Measurements from ENCODE around the gene FBXO42.
"Not testable (repeated sequence)": the region's sequence is repeated elsewhere in the genome, so short reads cannot be mapped to it uniquely, and the experiment has no call there.

Gene FBXO42

GRCh38 chr1:16260814-16261213, 91.5 kb downstream of the FBXO42 start:
- DNase-seq (ENCODE audit: low spot score), result no peak

GRCh38 chr1:16258591-16259135, 93.6 kb downstream of the FBXO42 start:
- DNase-seq (ENCODE audit: low spot score), result no peak

- no peak for DNase-seq (ENCODE audit: low spot score)
Measured at GRCh38 chr1:16257968-16258367, 94.3 kb downstream of the FBXO42 start.

GRCh38 chr1:16257556-16257955, 94.7 kb downstream of the FBXO42 start:
- not testable (repeated sequence) for DNase-seq (ENCODE audit: low spot score)

GRCh38 chr1:16256478-16256877, 95.8 kb downstream of the FBXO42 start:
- DNase-seq (ENCODE audit: low spot score), result no peak

- DNase-seq (ENCODE audit: low spot score), result no peak
Measured at GRCh38 chr1:16254263-16254928, 97.9 kb downstream of the FBXO42 start.

GRCh38 chr1:16253332-16253922, 98.9 kb downstream of the FBXO42 start:
- DNase-seq (ENCODE audit: low spot score), result no peak

GRCh38 chr1:16252912-16253311, 99.4 kb downstream of the FBXO42 start:
- DNase-seq (ENCODE audit: low spot score), result no peak

- DNase-seq (ENCODE audit: low spot score), result no peak
Measured at GRCh38 chr1:16251381-16251780, 100.9 kb downstream of the FBXO42 start.

- DNase-seq (ENCODE audit: low spot score), result no peak
Measured at GRCh38 chr1:16250524-16251251, 101.6 kb downstream of the FBXO42 start.

- DNase-seq (ENCODE audit: low spot score), result no peak
Measured at GRCh38 chr1:16249596-16250241, 102.6 kb downstream of the FBXO42 start.

GRCh38 chr1:16248603-16249516, 103.4 kb downstream of the FBXO42 start:
- peak; percentile 88 for DNase-seq (ENCODE audit: low spot score)

- no peak for DNase-seq (ENCODE audit: low spot score)
Measured at GRCh38 chr1:16248007-16248436, 104.3 kb downstream of the FBXO42 start.

GRCh38 chr1:16247441-16247840, 104.8 kb downstream of the FBXO42 start:
- DNase-seq (ENCODE audit: low spot score), result no peak

GRCh38 chr1:16246961-16247360, 105.3 kb downstream of the FBXO42 start:
- no peak for DNase-seq (ENCODE audit: low spot score)

GRCh38 chr1:16246239-16246638, 106.0 kb downstream of the FBXO42 start:
- not testable (repeated sequence) for DNase-seq (ENCODE audit: low spot score)

GRCh38 chr1:16245476-16246196, 106.6 kb downstream of the FBXO42 start:
- no peak for DNase-seq (ENCODE audit: low spot score)

- no peak for DNase-seq (ENCODE audit: low spot score)
Measured at GRCh38 chr1:16244650-16245285, 107.5 kb downstream of the FBXO42 start.

- DNase-seq (ENCODE audit: low spot score), result peak; percentile 83
Measured at GRCh38 chr1:16243936-16244649, 108.2 kb downstream of the FBXO42 start.
